ENCODE data around the gene TSPO2. TPM values are rescaled to one million over a fixed set of nuclear protein-coding genes. Genes with fewer than 3 reads are reported as not detected.

TSPO2 gene
- total and polyA plus RNA-seq, 9 of the 15 experiments (the other 6 are each of a cell fraction or from before 2014, with no cell fraction given): not detected

DNA sequence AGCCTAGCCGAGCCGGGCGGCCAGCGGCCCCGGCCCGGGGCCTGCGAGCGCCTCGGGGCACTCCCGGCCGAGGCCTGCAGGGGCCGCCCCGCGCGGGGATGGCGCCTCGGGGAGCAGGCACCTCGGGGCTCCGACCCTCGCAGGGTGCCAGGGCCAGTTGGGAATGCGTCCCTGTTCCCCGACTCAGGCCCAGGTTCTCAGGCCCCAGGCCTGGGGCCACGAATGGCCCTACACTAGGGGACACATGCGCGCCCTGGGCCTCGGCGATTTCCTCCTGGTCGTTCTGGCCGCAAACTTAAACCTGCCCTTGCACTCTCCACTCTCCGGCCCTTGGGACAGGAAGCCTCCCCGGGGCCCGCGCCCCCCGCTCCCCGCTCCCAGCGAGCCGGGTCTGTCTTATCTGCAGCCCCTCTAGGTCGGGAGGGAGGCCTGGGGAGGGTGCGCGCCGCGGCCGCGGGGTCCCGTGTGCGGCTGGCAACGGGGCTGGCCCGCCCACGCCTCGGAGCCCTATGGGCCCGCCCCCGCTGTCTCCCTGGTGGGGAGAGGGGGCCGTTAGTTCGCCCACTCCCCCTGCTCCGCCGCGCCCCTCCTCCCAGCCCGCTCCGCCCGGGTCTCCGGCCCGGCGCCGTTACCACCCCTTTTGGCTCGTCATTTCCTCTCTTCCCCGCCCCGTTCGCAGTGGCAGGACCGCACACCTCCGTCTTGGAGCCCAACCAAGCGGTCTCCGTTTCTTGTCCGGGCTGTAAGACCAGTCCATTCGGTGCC lies 31.1 kb downstream of the TSPO2 start (continued):
- TF ChIP-seq CTCFL (IDR thresholded peaks at IDR 0.05; ENCODE audit: borderline replicate concordance, insufficient read depth, low read depth, low read length, poor library complexity, severe bottlenecking) (peak; percentile 1), SMAD4 (CRISPR knock-in tag; conservative IDR thresholded peaks at IDR 0.05) (peak; percentile 71), ATF4 (CRISPR knock-in tag; IDR thresholded peaks at IDR 0.05) (no peak), TAF15 (IDR thresholded peaks at IDR 0.05; ENCODE audit: low read depth, low read length) (no peak), SRF (CRISPR knock-in tag; IDR thresholded peaks at IDR 0.05) (0 out of 4 replicates have a peak, but pooled peaks have one; percentile 14 to 17), NCOA6 (IDR thresholded peaks at IDR 0.05) (no peak), RUNX1 (IDR thresholded peaks at IDR 0.05; ENCODE audit: low read depth) (no peak), BHLHE40 (IDR thresholded peaks at IDR 0.05; ENCODE audit: low read length) (0 out of 2 replicates have a peak, but pooled peaks have one; percentile 32), EWSR1 (IDR thresholded peaks at IDR 0.05; ENCODE audit: borderline replicate concordance, low read depth, partially characterized antibody) (no peak), MTF1 (CRISPR knock-in tag; IDR thresholded peaks at IDR 0.05; ENCODE audit: borderline replicate concordance) (no peak), ZNF707 (CRISPR knock-in tag; conservative IDR thresholded peaks at IDR 0.05) (no peak), BMI1 (IDR thresholded peaks at IDR 0.05; ENCODE audit: low read length) (no peak), DACH1 (IDR thresholded peaks at IDR 0.05; ENCODE audit: partially characterized antibody) (no peak), SREBF1 (IDR thresholded peaks at IDR 0.05; ENCODE audit: borderline replicate concordance, low read depth, low read length) (no peak), ETV1 (tag; conservative IDR thresholded peaks at IDR 0.05; ENCODE audit: low read depth) (0 out of 2 replicates have a peak, but pooled peaks have one; percentile 48)
- TF ChIP-seq, protein P1, sequence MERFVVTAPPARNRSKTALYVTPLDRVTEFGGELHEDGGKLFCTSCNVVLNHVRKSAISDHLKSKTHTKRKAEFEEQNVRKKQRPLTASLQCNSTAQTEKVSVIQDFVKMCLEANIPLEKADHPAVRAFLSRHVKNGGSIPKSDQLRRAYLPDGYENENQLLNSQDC (CRISPR knock-in tag; IDR thresholded peaks at IDR 0.05): no peak
- TF ChIP-seq, protein P2, sequence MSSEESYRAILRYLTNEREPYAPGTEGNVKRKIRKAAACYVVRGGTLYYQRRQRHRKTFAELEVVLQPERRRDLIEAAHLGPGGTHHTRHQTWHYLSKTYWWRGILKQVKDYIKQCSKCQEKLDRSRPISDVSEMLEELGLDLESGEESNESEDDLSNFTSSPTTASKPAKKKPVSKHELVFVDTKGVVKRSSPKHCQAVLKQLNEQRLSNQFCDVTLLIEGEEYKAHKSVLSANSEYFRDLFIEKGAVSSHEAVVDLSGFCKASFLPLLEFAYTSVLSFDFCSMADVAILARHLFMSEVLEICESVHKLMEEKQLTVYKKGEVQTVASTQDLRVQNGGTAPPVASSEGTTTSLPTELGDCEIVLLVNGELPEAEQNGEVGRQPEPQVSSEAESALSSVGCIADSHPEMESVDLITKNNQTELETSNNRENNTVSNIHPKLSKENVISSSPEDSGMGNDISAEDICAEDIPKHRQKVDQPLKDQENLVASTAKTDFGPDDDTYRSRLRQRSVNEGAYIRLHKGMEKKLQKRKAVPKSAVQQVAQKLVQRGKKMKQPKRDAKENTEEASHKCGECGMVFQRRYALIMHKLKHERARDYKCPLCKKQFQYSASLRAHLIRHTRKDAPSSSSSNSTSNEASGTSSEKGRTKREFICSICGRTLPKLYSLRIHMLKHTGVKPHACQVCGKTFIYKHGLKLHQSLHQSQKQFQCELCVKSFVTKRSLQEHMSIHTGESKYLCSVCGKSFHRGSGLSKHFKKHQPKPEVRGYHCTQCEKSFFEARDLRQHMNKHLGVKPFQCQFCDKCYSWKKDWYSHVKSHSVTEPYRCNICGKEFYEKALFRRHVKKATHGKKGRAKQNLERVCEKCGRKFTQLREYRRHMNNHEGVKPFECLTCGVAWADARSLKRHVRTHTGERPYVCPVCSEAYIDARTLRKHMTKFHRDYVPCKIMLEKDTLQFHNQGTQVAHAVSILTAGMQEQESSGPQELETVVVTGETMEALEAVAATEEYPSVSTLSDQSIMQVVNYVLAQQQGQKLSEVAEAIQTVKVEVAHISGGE (CRISPR knock-in tag; IDR thresholded peaks at IDR 0.05): peak in 1 of 3 experiments; percentile 74; a peak in 3 of 6 replicates
- TF ChIP-seq, protein P3, sequence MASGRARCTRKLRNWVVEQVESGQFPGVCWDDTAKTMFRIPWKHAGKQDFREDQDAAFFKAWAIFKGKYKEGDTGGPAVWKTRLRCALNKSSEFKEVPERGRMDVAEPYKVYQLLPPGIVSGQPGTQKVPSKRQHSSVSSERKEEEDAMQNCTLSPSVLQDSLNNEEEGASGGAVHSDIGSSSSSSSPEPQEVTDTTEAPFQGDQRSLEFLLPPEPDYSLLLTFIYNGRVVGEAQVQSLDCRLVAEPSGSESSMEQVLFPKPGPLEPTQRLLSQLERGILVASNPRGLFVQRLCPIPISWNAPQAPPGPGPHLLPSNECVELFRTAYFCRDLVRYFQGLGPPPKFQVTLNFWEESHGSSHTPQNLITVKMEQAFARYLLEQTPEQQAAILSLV (tag; IDR thresholded peaks at IDR 0.05): no peak

Measured in K562 (cell line).